Measurements from ENCODE around the gene ASAP3. TPM values are rescaled to one million over a fixed set of nuclear protein-coding genes. Genes with fewer than 3 reads are reported as not detected.

The ASAP3 gene
- total and polyA plus RNA-seq, 4 donors, result 8.3 to 25.9 (median 16.7) TPM

- H3K27me3 ChIP-seq (ENCODE audit: control insufficient read depth in 4 of 4, insufficient read depth in 4 of 4, low read length in 3 of 4), result no peaks in the 10 kb centered on the region
- H3K27ac ChIP-seq (ENCODE audit: low read depth in 1 of 2, low read length in 2 of 2), result no peak overlapping the region
- H3K4me3 ChIP-seq (ENCODE audit: low read depth in 1 of 3, low read length in 3 of 3), result no peak overlapping the region
- peaks cover 0 to 22% (median 10%) of the 10 kb centered on the region in 4 donors for H3K36me3 ChIP-seq (ENCODE audit: control insufficient read depth in 4 of 4, insufficient read depth in 3 of 4, low read depth in 1 of 4, low read length in 3 of 4)
- H3K9me3 ChIP-seq (ENCODE audit: control insufficient read depth in 4 of 4, low read length in 3 of 4), result no peaks in the 10 kb centered on the region
- 34% methylated on average over 2 of the region's 2 CpGs for WGBS
- no peak overlapping the region for H3K9ac ChIP-seq (ENCODE audit: low read depth in 1 of 2, low read length in 2 of 2)
- TF ChIP-seq SP1 (IDR thresholded peaks at IDR 0.05) (peak; percentile 74), ATF3 (IDR thresholded peaks at IDR 0.05) (peak; percentile 16), YY1 (IDR thresholded peaks at IDR 0.05) (peak; percentile 19), HNF4A (conservative IDR thresholded peaks at IDR 0.05) (peak; percentile 87 to 96), HNF4G (IDR thresholded peaks at IDR 0.05) (peak; percentile 80), RAD21 (IDR thresholded peaks at IDR 0.05) (peak in 1 of 2 donors; percentile 52), TAF1 (conservative IDR thresholded peaks at IDR 0.05) (no peak), RXRA (IDR thresholded peaks at IDR 0.05) (peak; percentile 76 to 77)
- TF ChIP-seq, protein P1, sequence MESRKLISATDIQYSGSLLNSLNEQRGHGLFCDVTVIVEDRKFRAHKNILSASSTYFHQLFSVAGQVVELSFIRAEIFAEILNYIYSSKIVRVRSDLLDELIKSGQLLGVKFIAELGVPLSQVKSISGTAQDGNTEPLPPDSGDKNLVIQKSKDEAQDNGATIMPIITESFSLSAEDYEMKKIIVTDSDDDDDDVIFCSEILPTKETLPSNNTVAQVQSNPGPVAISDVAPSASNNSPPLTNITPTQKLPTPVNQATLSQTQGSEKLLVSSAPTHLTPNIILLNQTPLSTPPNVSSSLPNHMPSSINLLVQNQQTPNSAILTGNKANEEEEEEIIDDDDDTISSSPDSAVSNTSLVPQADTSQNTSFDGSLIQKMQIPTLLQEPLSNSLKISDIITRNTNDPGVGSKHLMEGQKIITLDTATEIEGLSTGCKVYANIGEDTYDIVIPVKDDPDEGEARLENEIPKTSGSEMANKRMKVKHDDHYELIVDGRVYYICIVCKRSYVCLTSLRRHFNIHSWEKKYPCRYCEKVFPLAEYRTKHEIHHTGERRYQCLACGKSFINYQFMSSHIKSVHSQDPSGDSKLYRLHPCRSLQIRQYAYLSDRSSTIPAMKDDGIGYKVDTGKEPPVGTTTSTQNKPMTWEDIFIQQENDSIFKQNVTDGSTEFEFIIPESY (IDR thresholded peaks at IDR 0.05), result no peak
- TF ChIP-seq, protein P2, sequence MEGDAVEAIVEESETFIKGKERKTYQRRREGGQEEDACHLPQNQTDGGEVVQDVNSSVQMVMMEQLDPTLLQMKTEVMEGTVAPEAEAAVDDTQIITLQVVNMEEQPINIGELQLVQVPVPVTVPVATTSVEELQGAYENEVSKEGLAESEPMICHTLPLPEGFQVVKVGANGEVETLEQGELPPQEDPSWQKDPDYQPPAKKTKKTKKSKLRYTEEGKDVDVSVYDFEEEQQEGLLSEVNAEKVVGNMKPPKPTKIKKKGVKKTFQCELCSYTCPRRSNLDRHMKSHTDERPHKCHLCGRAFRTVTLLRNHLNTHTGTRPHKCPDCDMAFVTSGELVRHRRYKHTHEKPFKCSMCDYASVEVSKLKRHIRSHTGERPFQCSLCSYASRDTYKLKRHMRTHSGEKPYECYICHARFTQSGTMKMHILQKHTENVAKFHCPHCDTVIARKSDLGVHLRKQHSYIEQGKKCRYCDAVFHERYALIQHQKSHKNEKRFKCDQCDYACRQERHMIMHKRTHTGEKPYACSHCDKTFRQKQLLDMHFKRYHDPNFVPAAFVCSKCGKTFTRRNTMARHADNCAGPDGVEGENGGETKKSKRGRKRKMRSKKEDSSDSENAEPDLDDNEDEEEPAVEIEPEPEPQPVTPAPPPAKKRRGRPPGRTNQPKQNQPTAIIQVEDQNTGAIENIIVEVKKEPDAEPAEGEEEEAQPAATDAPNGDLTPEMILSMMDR (IDR thresholded peaks at IDR 0.05; ENCODE audit: low read depth, low read length, missing input control), result no peak
- DNase-seq (ENCODE audit: low spot score), result no peak
- H3K4me1 ChIP-seq (ENCODE audit: control insufficient read depth in 4 of 4, insufficient read depth in 4 of 4, low read length in 3 of 4), result peaks cover 2 to 38% (median 18%) of the 10 kb centered on the region in 4 donors
Measured at GRCh38 chr1:23428136-23428905, 55.7 kb downstream of the ASAP3 start.

GRCh38 chr1:23427550-23427949, 56.4 kb downstream of the ASAP3 start:
- WGBS, result over 99% methylated on average over 3 of the region's 3 CpGs
- H3K9me3 ChIP-seq (ENCODE audit: control insufficient read depth in 4 of 4, low read length in 3 of 4), result no peaks in the 10 kb centered on the region
- peaks cover 7 to 46% (median 25%) of the 10 kb centered on the region in 4 donors for H3K4me1 ChIP-seq (ENCODE audit: control insufficient read depth in 4 of 4, insufficient read depth in 4 of 4, low read length in 3 of 4)
- H3K9ac ChIP-seq (ENCODE audit: low read depth in 1 of 2, low read length in 2 of 2), result no peak overlapping the region
- TF ChIP-seq FOXA1 (IDR thresholded peaks at IDR 0.05) (no peak), ATF3 (IDR thresholded peaks at IDR 0.05) (no peak), GABPA (IDR thresholded peaks at IDR 0.05 in 1 of 2, conservative IDR thresholded peaks at IDR 0.05 in 1 of 2) (no peak), JUND (IDR thresholded peaks at IDR 0.05) (no peak), YY1 (IDR thresholded peaks at IDR 0.05) (no peak), HNF4G (IDR thresholded peaks at IDR 0.05) (no peak), SP1 (IDR thresholded peaks at IDR 0.05) (no peak), HNF4A (conservative IDR thresholded peaks at IDR 0.05) (no peak), RXRA (IDR thresholded peaks at IDR 0.05) (no peak)
- TF ChIP-seq, protein P1 (IDR thresholded peaks at IDR 0.05), result no peak
- H3K4me3 ChIP-seq (ENCODE audit: low read depth in 1 of 3, low read length in 3 of 3), result no peak overlapping the region
- DNase-seq (ENCODE audit: low spot score), result no peak
- peaks cover 0 to 15% (median 6%) of the 10 kb centered on the region in 4 donors for H3K36me3 ChIP-seq (ENCODE audit: control insufficient read depth in 4 of 4, insufficient read depth in 3 of 4, low read depth in 1 of 4, low read length in 3 of 4)
- H3K27ac ChIP-seq (ENCODE audit: low read depth in 1 of 2, low read length in 2 of 2), result no peak overlapping the region
- no peaks in the 10 kb centered on the region for H3K27me3 ChIP-seq (ENCODE audit: control insufficient read depth in 4 of 4, insufficient read depth in 4 of 4, low read length in 3 of 4)
